GM18858 (cell line): ENCODE data around the gene NOC2L.
"Not testable (repeated sequence)": the region's sequence is repeated elsewhere in the genome, so short reads cannot be mapped to it uniquely, and the experiment has no call there.

Experiments
- ATAC-seq: cut with Tn5 transposase; IDR thresholded peaks from one replicate; pipeline ENCODE4 v1.9.1; 2021; ENCODE audit not compliant: unreplicated experiment

Gene NOC2L

DNA sequence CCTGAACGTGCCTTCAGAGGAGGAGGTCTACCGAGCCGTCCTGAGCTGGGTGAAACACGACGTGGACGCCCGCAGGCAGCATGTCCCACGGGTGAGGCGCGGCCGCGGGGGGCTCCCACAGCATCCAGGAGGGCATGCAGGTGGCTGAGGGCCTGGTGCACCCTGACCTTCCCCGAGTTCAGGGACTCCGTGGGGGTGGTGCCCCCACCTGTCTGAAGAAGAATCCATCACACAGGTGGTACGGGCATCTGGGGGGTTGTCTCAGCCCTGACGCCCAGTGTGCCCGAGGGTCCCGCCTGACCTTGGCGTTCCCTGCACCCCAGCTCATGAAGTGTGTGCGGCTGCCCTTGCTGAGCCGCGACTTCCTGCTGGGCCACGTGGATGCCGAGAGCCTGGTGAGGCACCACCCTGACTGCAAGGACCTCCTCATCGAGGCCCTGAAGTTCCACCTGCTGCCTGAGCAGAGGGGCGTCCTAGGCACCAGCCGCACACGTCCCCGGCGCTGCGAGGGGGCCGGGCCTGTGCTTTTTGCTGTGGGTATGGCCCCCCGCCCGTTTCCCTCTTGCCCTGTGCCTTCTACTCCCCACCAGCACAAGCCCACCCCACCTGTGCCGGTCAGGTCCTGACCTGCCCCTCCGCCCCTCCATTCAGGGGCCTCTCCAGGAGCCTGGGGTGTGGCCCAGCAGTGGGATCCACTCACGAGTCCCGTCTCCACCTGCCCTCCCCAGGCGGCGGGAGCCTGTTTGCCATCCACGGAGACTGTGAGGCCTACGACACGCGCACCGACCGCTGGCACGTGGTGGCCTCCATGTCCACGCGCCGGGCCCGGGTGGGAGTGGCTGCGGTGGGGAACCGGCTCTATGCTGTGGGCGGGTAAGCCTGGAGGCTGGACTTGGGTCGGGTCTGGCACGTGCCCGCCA is 3.6 kb upstream of the NOC2L start:
- ATAC-seq: no peak

- ATAC-seq: no peak
Observed at GRCh38 chr1:961132-961669, 2.1 kb upstream of the NOC2L start.

GRCh38 chr1:960363-961131 is 1.5 kb upstream of the NOC2L start, which contains the start of gene KLHL17:
KLHL17 (plus strand) TSS chr1:960584; CDS start chr1:960694, 110 bp downstream.
- ATAC-seq: no peak

GRCh38 chr1:959731-960362 is 791 bp upstream of the NOC2L start:
- ATAC-seq: no peak

DNA sequence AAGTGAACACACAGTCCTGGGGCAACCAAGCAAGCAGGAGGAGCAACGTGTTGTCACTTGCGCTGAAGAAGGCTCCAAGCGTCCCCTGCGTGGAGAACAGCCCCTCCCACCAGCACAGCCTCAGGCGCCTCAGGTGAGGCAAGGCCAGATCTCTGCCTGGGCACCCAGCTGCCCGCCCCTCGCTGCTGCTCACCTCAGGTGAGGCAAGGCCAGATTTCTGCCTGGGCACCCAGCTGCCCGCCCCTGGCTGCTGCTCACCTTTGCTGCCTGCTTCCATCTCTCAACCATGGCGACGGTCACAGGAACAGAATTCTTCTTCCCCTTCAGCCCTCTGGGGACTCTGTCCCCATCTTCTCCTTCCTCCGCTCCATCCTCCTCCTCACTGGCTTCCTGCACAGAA is 2.4 kb downstream of the NOC2L start:
- ATAC-seq: no peak

GRCh38 chr1:955474-955873 is 3.6 kb downstream of the NOC2L start:
- ATAC-seq: no peak

- no peak for ATAC-seq
Observed at GRCh38 chr1:954927-955326, 4.1 kb downstream of the NOC2L start.

GRCh38 chr1:953524-954320 is 5.3 kb downstream of the NOC2L start:
- no peak for ATAC-seq

DNA sequence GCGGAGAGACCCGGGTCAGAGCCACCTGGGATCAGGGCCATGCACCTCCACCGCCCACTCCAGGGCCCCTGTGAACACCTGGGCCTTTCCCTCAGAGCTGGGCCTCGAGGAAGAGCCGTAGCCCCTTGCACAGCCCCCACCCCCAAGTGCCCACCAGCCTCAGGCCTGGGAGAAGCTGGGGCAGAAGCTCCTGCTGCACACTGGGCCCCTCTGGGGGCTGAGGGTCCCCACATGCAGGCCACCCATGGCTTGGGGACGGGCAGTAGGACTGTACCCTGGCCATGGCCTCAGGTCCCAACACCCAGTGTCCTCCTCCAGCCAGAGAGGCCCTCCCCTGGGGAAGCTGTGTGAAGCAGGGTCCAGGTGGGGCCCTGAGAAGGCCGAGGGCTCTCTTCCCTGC is 6.5 kb downstream of the NOC2L start:
- ATAC-seq: no peak

- ATAC-seq: no peak
Observed at GRCh38 chr1:952201-952600, 6.9 kb downstream of the NOC2L start.

GRCh38 chr1:951364-951763 is 7.7 kb downstream of the NOC2L start:
- ATAC-seq: no peak

GRCh38 chr1:950881-951280 is 8.2 kb downstream of the NOC2L start:
- ATAC-seq: no peak

DNA sequence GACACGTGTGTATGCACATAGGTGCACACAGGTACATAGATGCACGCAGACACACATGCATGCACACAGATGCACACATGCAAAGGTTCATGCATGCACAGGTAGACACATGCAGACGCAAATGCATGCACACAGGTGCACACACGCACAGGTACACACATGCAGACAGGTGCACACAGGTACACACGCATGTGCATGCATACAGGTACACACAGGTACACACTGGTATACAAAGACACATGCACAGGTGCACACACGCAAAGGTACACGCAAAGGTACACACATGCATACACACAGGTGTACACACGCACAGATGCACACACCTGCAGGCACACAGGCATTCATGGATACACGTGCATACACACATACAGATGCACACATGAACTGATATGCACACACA is 8.8 kb downstream of the NOC2L start:
- no peak for ATAC-seq

DNA sequence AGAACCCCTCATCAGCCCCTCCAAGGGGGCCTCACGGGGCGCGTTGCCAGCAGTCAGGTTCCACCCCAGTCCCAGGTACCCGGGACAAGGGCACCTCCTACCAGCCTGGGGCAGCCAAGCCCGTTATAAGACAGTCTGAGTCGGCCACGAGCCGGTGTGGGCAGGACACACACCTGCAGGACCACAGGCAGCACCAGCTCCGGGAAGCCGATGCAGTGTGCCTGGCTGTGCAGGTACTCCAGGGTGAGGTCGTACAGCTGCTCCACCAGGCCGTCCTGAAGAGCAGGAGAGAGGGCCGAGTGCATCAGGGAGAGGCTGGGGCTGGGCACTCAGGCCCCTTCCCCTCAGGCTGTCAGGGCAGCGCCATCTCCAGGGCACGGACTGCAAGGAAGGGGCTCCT is 11.1 kb downstream of the NOC2L start:
- ATAC-seq: no peak

- ATAC-seq: not testable (repeated sequence)
Observed at GRCh38 chr1:946811-947210, 12.2 kb downstream of the NOC2L start.

- ATAC-seq: no peak
Observed at GRCh38 chr1:945688-946556, 13.1 kb downstream of the NOC2L start.

DNA sequence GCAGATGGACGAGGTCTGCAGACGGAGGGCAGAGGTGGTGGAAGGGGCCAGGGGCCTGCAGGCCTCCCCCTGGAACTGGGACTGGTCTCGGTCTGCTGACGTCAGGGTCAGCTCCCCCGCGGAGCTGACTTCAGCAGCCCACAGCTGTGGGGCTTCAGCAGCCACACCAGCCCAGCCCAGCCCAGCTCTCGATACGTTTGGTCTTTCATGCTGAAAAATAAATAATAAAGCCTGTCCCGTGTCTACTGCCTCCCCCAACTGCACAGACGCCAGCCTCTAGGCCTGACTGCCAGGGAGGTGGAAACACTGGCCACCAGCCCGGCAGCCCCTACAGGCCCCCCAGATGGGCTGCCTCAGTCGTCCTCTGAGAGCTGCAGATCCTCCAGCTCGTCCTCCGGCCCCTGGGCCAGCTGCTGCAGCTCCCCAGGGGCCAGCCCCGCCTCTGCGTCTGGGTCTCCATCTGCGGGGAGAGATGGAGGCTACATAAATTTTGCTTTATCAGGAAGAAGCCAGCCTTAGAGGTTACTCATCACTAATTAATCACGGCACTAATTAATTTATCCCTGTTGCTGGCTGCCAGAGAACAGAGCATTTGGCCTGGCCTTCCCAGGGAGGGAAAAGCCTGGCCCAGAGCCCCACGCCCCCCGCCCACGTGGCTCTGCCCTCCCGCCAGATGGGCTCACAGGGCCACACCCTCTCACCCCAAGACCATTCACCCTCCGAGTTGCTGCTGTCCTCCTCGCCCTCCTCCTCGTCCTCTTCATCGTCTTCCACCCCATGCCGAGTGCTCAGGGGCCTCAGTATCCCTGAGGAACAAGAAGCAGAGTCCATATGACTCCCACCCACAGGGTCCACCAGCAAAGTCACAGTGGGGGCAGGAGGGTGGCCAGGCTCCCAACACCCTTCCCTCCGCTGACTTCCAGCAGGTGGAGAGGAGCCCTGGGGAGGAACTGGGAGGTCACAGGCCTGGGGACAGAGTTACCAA is 14.4 kb downstream of the NOC2L start:
- no peak for ATAC-seq

DNA sequence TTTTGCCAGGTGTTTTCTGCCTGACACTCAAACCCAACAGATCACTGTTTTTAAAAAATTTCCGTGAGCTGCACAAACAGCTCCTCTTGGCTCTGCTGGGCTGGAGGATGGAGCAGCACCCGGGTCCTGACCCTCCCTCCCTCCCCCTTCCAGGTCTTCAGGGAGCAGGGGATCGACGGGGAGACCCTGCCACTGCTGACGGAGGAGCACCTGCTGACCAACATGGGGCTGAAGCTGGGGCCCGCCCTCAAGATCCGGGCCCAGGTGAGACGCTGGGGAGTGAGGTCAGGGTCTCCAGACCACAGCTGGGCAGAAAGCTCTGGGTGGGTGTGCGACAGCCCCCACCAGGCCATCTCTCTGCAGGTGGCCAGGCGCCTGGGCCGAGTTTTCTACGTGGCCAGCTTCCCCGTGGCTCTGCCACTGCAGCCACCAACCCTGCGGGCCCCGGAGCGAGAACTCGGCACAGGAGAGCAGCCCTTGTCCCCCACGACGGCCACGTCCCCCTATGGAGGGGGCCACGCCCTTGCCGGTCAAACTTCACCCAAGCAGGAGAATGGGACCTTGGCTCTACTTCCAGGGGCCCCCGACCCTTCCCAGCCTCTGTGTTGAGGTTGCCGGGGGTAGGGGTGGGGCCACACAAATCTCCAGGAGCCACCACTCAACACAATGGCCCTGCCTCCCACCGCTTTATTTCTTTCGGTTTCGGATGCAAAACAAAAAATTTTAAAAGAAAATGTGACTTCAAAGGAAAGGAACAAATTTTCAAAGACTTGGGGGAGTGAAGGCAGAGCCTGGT is 15.3 kb downstream of the NOC2L start:
- ATAC-seq: no peak
